GM19023 (cell line): Measurements from ENCODE around the gene SEC14L6.

ENCODE experiments used
- ATAC-seq: cut with Tn5 transposase; IDR thresholded peaks from one replicate; pipeline ENCODE4 v1.9.1; 2021; ENCODE audit warnings: mild to moderate bottlenecking, moderate library complexity; ENCODE audit not compliant: unreplicated experiment

Gene SEC14L6

DNA sequence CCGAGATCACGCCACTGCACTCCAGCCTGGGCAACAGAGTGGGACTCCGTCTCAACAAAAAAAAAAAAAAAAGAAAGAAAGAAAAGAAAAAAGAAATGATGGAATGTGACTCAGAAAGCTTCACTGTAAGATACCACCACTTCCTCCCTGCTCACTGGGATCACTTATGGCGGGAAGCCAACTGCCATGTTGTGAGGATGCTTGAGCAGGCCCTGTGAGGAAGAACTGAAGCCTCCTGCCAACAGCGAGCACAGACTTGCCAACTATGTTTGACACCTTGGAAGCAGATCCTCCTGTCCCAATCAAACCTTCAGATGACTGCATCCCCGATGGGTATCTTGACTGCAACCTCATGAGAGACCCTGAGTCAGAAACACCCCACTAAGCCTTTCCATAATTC is 8.3 kb downstream of the SEC14L6 start:
- no peak for ATAC-seq

DNA sequence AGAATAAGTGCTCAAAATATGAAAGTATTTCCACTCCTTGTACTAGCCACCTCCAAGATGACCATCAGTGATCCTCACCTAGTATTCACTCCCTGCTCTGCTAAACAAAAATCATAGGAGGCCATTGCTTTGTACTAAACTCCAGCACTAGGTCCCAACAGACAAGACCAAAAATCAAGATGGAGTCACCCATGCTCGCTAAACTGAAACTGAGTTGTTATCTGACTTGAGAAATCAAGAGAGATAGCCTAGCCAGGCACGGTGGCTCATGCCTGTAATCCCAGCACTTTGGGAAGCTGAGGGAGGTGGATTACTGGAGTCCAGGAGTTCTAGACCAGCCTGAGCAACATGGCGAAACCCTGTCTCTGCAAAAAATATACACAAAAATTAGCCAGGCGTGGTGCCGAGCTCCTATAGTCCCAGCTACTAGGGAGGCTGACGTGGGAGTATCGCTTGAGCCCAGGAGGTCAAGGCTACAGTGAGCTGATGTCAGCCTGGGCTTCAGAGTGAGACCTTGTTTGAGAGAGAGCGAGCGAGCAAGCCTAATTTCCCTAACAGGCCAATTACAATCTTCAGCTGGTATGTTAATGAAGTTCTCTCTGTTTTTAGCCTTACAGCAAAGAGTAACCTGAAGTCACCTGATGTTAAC is 9.3 kb downstream of the SEC14L6 start:
- no peak for ATAC-seq

GRCh38 chr22:30535182-30535581 is 11.4 kb downstream of the SEC14L6 start:
- ATAC-seq, result no peak

DNA sequence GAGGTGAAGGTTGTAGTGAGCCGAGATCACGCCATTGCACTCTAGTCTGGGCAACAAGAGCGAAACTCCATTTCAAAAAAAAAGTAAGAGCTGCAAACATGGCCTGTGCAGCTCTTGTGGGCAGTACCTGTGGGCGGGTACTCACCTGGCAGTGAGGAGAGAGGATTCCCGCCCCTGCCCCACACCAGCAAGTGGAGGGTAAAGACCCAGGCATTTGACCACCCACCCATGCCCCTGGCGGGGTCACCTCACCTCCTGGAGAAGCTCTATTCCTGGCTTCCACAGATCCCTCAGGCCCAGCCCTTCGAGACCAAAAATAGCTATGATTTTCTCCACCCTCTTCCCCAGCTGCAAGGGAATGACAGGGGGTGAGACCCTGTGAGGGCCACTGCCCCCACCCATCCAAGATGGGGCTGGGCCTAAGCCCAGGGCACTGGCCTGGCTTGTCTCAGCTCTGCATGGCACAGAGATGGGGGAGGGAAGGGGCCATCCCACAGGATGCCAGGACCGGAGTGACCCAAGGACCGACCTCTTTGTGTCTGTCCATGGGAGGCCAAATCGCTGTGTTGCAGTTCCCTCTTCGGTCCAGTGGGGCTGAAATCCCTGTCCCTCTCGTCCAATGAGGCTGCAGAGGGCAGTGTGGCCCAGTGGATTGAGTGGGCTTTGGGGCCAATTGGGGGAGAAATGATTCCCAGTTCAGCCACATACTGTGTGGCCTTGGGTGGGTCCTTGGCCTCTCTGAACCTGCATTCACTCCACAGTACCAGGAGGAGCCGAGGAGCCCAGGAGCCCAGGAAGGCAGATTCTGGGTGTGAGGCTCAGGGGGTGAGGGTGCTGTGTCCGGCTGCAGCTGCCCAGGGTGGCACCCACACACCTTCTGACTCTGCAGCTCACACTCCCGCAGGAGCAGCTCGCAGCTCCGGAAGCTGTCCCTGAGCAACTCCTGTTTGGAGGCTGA is 14.6 kb downstream of the SEC14L6 start:
- no peak for ATAC-seq

- ATAC-seq, result no peak
These were observed 19.9 kb downstream of the SEC14L6 start for GRCh38 chr22:30526656-30527055.

- no peak for ATAC-seq
These were observed 22.7 kb downstream of the SEC14L6 start for GRCh38 chr22:30523646-30524489.

DNA sequence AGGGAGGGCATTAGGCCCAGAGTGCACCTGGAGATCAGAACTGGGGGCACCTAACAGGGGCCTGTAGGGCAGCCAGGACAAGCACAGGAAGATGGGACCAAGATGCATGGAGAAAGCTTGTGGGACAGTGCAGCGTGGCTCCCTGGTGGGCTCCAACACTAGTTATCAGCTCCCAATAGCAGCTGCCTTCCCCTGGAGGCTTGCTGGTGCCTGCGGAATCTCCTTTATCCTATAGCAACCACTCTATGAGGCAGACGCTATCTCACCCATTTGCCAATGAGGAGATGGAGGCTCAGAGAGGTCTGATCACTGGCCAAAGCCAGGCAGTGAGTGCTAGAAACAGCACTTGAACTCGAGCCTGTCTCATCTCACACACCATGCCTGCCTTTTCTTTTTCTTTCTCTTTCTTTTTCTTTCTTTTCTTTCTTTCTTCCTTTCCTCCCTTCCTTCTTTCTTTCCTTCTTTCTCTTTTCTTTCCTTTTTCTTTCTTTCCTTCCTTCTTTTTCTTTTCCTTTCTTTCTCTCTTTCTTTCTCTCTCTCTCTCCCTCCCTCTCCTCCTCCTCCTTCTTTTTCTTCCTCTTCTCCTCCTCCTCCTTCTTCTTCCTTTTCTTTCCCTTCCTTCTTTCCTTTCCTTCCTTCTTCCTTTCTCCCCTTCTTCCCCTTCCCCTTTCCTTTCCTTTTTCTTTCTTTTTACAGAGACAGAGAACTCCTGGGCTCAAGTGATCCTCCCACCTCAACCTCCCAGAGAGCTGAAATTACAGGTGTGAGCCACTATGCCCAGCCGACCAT is 25.0 kb downstream of the SEC14L6 start:
- no peak for ATAC-seq

DNA sequence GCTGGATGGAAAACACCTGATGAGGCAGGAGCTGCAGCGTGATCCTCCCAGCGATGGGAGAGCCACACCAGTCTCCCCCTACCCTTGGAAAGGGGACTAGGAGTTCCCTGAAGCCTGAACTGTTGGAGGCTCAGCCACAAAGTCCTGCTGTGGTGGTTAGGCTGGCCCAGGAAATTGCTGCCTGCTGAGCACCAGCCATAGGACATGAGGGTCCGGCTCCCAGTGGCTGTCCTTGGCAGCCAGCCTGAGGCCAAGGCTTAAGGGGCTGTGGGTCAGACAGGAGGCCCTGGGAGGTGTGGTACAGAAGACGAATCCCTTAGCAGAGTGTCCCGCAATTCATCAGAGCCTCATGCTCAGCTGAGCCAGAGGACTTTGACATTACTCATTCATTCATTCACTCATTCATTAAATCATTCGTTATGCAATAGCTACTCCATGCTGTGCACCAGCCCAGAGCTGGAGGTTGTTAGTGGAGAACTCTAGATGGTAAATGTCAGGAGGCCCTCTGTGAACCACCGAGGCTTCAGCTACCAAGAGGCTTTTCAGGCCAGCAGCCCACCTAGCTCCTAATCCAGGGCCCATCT is 26.6 kb downstream of the SEC14L6 start:
- no peak for ATAC-seq

GRCh38 chr22:30516731-30517130 is 29.8 kb downstream of the SEC14L6 start:
- ATAC-seq, result no peak

- no peak for ATAC-seq
These were observed 30.3 kb downstream of the SEC14L6 start for GRCh38 chr22:30516273-30516672.

DNA sequence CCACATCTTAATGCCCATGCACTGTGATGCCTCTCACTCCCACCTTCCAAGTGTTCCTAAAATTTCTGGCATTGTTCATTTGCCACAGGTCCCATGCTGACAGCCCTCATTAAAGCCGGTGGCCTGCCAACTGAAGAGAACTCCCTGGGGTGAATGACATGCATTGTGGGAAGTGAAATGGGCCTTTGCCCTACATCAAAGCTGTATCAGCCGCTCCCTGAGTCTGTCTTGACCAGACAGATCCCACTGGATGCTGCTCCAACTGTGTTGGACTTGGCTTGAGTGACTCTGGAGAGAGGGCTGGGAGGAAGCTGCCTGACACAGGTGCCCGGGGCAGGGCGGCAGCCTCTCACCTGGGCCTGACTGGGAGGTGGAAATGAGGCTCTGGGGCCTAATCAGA is 32.3 kb downstream of the SEC14L6 start:
- no peak for ATAC-seq

DNA sequence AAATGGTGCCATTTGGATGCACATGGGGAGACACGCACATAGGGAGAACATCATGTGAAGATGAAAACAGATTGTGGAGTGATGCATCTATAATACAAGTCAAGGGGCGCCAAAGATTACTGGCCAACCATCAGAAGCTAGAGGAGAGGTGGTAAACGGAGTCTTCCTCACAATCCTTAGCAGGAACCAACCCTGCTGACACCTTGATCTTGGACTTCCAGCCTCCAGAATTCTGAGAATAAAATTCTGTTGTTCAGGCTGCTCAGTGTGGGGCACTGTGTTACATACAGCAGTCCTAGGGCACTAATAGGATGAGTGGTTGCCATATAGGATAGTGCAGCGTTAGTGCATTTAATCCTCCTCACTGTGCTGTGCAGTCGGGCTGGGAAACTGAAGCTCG is 33.1 kb downstream of the SEC14L6 start:
- ATAC-seq, result no peak

GRCh38 chr22:30511911-30512310 is 34.6 kb downstream of the SEC14L6 start:
- no peak for ATAC-seq

- ATAC-seq, result no peak
These were observed 35.4 kb downstream of the SEC14L6 start for GRCh38 chr22:30511109-30511508.

DNA sequence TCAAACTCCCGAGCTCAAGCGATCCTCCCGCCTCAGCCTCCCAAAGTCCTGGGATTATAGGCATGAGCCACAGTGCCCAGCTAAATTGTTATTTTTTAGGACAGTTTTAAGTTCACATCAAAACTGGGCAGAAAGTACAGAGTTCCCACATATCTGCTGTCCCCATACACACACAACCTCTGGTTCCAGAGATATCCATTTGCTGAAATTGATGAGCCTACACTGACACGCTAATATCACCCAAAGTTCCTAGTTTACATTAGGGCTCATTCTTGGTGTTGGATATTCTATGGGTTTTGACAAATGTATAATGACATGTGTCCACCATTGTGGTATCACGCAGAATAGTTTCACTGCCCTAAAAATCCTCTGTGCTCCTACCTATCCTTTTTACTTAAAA is 38.3 kb downstream of the SEC14L6 start:
- ATAC-seq, result no peak

DNA sequence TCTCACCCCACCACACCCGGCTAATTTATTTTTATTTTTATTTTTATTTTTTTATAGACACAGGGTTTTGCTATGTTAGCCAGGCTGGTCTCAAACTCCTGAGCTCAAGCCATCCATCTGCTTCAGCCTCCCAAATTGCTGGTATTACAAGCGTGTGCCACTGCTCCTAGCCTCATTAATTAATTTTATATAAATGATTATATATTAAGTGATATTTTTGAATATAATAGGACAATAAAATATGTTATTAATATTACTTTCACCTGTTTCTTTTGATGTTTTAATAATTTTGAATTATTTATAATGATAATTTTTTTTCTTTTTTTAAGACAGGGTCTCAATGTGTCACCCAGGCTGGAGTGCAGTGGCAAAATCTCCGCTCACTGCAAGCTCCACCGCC is 38.9 kb downstream of the SEC14L6 start:
- ATAC-seq, result no peak

GRCh38 chr22:30506507-30506968 is 40.0 kb downstream of the SEC14L6 start:
- ATAC-seq, result no peak

DNA sequence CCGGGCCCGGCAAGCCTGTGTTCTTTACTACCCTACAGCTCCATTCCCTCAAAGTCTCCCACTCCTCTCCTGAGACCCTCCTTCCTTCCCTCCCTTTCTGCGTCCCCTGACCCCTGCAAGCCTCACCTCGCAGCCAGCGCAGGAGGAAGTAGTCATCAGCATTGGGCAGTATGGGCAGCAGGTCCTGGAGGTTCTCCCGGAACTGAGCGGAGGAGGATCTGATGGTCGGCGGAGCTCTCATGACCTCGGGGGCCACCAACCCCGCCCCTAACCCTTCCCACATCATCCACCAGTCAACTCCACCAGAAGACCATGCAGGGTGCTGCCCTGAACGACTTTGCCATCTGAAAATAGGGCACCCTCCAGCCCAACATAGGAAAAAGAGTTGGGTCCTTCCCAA is 43.0 kb downstream of the SEC14L6 start:
- ATAC-seq, result no peak

GRCh38 chr22:30502911-30503310 is 43.6 kb downstream of the SEC14L6 start:
- no peak for ATAC-seq

- ATAC-seq, result no peak
These were observed 44.4 kb downstream of the SEC14L6 start for GRCh38 chr22:30502153-30502552.
